Measurements from ENCODE around the gene INTS13. TPM values are rescaled to one million over a fixed set of nuclear protein-coding genes. Genes with fewer than 3 reads are reported as not detected.
"Not testable (repeated sequence)": the region's sequence is repeated elsewhere in the genome, so short reads cannot be mapped to it uniquely, and the experiment has no call there.

INTS13 gene
- total RNA-seq, 1 experiment from 2014 or later = 55.4 TPM

- no peaks in the 10 kb centered on the region for H3K27me3 ChIP-seq (ENCODE audit: control insufficient read depth, insufficient read depth, low read length)
- H3K36me3 ChIP-seq (replicated peaks; ENCODE audit: control insufficient read depth, insufficient read depth, low read length) = no peaks in the 10 kb centered on the region
- no peak overlapping the region for H3K4me3 ChIP-seq (ENCODE audit: insufficient read depth, low read depth, low read length)
- no peak for DNase-seq
Measured at GRCh38 chr12:26869104-26869494, 68.7 kb downstream of the INTS13 start.

DNA sequence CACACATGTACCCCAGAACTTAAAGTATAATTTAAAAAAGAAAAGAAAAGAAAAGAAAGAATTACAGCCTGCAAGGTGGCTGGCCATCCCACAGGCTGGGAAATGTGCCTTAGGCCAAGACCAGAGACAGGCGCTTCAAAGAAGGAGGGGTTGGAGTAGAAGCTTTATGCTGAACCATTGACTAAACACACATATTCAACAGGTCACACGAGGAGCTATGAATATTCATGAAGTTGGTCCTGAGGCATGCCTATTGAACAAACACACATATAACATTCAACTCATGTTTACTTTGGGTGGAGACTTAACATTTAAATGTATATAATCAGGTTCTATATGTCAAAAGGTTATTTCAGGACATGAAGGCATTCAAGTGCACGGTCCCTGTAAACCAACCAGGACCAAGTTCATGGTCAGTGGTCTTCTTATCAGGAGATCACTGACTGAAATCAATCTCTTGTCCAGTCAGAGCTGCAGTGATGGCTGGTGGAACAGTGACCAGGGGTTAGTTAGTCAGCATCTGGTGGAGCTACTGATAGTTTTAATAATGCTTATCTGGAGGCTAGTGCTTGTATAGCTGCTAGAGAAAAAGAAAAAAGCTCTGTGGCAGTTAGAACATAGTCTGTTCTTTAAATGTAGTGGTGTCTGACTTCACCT lies 69.2 kb downstream of the INTS13 start:
- no peaks in the 10 kb centered on the region for H3K27me3 ChIP-seq (ENCODE audit: control insufficient read depth, insufficient read depth, low read length)
- DNase-seq = no peak
- no peak overlapping the region for H3K4me3 ChIP-seq (ENCODE audit: insufficient read depth, low read depth, low read length)
- no peaks in the 10 kb centered on the region for H3K36me3 ChIP-seq (replicated peaks; ENCODE audit: control insufficient read depth, insufficient read depth, low read length)

DNA sequence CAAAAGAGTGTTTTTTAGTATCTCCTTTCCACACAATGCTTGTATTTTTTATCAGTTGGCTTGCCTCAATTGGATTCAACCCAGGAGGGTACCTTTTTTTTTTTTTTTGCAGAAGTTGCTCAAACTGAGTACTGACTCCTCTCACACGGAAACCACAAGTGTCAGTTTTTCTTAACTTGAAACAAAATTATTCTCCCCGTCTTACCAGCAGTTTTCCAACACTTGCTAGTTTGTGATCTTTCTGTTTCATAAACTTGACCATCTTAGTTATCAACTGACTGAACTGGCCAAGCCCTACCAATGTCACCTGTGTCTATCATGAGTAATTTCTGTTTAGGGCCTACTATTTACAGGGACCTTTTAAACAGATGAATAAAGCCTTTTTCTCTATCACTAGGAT lies 70.7 kb downstream of the INTS13 start:
- DNase-seq = no peak

DNA sequence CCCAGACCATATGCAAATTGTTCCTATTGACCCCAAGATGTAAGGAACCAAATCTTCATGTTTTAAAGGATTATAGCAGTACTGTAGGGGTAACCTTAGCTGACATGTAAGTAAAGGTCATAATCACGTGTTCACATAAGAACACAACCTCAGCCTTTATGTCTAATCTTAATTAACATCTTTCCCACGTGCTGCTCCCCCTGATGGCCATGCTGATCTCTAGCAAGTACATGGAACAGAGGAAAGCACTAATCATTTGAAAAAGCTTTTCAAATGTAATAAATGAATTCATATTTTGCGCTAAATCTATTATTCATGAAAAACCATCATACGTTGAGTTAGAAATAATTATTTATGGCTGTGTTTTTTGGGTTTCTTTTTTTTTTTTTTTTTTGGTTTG lies 74.3 kb downstream of the INTS13 start:
- no peak for DNase-seq
- H3K36me3 ChIP-seq (replicated peaks; ENCODE audit: control insufficient read depth, insufficient read depth, low read length) = no peaks in the 10 kb centered on the region

More for the DNA sequence above, 70.7 kb downstream of the INTS13 start:
- no peaks in the 10 kb centered on the region for H3K36me3 ChIP-seq (replicated peaks; ENCODE audit: control insufficient read depth, insufficient read depth, low read length)
- no peak overlapping the region for H3K4me3 ChIP-seq (ENCODE audit: insufficient read depth, low read depth, low read length)
- H3K27me3 ChIP-seq (ENCODE audit: control insufficient read depth, insufficient read depth, low read length) = no peaks in the 10 kb centered on the region

DNA sequence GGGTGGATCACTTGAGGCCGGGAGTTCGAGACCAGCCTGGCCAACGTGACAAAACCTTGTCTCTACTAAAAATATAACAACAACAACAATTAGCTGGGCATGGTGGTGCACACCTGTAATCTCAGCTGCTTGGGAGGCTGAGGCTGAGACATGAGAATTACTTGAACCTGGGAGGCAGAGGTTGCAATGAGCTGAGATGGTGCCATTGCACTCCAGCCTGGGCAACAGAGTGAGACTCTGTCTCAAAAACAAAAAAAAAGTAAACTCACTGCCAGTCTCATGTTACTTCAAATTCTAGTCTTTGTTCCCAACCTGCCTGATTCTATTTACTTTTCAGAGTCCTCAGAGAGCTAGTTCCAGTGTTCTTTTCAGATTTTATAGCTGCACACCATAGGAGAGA lies 75.0 kb downstream of the INTS13 start:
- H3K36me3 ChIP-seq (replicated peaks; ENCODE audit: control insufficient read depth, insufficient read depth, low read length); DNase-seq; H3K4me3 ChIP-seq (ENCODE audit: insufficient read depth, low read depth, low read length); H3K27me3 ChIP-seq (ENCODE audit: control insufficient read depth, insufficient read depth, low read length): not testable (repeated sequence)

More for the DNA sequence above, 74.3 kb downstream of the INTS13 start:
- H3K4me3 ChIP-seq (ENCODE audit: insufficient read depth, low read depth, low read length) = no peak overlapping the region
- no peaks in the 10 kb centered on the region for H3K27me3 ChIP-seq (ENCODE audit: control insufficient read depth, insufficient read depth, low read length)

DNA sequence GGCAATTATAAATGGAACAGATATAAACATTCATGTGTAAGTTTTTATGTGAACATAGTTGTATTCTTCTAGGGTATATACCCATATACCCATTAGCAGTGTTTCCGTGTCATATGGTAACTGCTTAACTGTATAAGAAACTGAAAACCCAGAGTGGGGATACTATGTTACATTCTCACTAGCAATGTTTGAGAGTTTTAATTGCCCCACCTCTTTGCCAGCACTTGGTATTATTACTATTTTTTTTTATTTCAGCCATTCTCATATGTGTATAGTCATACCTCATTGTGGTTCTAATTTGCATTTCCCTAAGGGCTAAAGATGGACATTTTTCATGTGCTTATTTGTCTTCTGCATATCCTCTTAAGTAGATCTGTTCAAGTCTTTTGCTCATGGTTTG lies 76.1 kb downstream of the INTS13 start:
- Histone ChIP-seq H3K36me3 (replicated peaks; ENCODE audit: control insufficient read depth, insufficient read depth, low read length) (no peaks in the 10 kb centered on the region), H3K4me3 (ENCODE audit: insufficient read depth, low read depth, low read length) (no peak overlapping the region), H3K27me3 (ENCODE audit: control insufficient read depth, insufficient read depth, low read length) (no peaks in the 10 kb centered on the region)
- DNase-seq = no peak

DNA sequence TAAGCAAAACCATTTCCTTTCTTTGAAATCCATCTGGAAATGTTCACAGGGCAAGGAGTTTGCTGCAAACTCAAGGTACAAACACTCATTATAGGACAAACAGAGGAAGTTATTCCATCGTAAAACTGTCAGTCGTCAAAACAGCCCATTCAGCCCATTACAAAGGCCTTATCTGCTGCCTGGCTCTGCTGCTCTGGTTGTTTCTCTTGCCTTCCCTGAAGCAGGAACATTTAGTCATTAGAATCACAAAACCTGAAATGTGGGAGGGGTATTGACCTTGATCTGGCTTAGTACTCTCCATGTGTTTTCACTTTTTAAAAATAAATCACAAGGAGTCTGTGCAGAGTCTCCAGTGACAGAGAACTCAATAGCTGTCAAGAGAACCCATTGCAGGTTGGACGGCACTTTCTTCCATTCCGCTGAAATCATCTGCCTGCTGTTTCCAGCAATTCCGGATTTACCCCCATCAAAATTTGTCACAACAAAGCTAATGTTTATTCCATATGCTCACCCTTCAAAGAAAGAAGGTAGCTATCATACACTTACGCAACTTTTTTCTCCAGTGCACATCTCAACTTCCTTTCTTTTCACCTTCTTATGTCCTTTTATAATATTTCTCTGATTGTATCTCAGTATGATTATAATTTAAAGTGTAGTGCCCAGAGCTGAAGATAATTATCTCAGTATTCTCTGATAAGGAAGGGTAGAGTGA lies 80.2 kb downstream of the INTS13 start:
- DNase-seq = no peak
- Histone ChIP-seq H3K36me3 (replicated peaks; ENCODE audit: control insufficient read depth, insufficient read depth, low read length) (no peaks in the 10 kb centered on the region), H3K27me3 (ENCODE audit: control insufficient read depth, insufficient read depth, low read length) (no peaks in the 10 kb centered on the region), H3K4me3 (ENCODE audit: insufficient read depth, low read depth, low read length) (no peak overlapping the region)

- Histone ChIP-seq H3K27me3 (ENCODE audit: control insufficient read depth, insufficient read depth, low read length) (no peaks in the 10 kb centered on the region), H3K4me3 (ENCODE audit: insufficient read depth, low read depth, low read length) (no peak overlapping the region), H3K36me3 (replicated peaks; ENCODE audit: control insufficient read depth, insufficient read depth, low read length) (no peaks in the 10 kb centered on the region)
- no peak for DNase-seq
Measured at GRCh38 chr12:26855337-26855736, 82.4 kb downstream of the INTS13 start.

Other genes starting within 250 kb of the INTS13 start
- gene ITPR2, start 104.8 kb downstream of the INTS13 start, total RNA-seq (2014; rRNA removed; shearing (Covaris generic)) = 9.4 and 11.4 TPM in 2 replicates
- gene FGFR1OP2, start 489 bp upstream of the INTS13 start, total RNA-seq (2014; rRNA removed; shearing (Covaris generic)) = 24.0 and 39.9 TPM in 2 replicates
- gene TM7SF3, start 76.4 kb upstream of the INTS13 start, total RNA-seq (2014; rRNA removed; shearing (Covaris generic)) = 44.7 and 56.3 TPM in 2 replicates
- 35.2 and 43.2 TPM in 2 replicates for gene MED21, start 84.6 kb upstream of the INTS13 start, total RNA-seq (2014; rRNA removed; shearing (Covaris generic))
- not detected in 2 replicates for gene C12orf71, start 144.6 kb upstream of the INTS13 start, total RNA-seq (2014; rRNA removed; shearing (Covaris generic))

Data from H7 (cell line).